Activated naive CD4-positive, alpha-beta T cell treated with anti-CD3 and anti-CD28 coated beads, Interleukin-2, amount 50 U/mL, for 24 hours (primary cell): ENCODE results near the gene WNT2B.

Source experiments
- H3K27ac Mint-ChIP-seq: one replicate; pipeline ENCODE4 v1.8.0; 2021; ENCODE audit warnings: mild to moderate bottlenecking, mixed read lengths
- H3K27me3 Mint-ChIP-seq: one replicate; pipeline ENCODE4 v1.8.0; 2021; ENCODE audit warnings: mixed read lengths
- H3K36me3 Mint-ChIP-seq: one replicate; pipeline ENCODE4 v1.8.0; 2021; ENCODE audit warnings: mixed read lengths
- H3K4me1 Mint-ChIP-seq: one replicate; pipeline ENCODE4 v1.8.0; 2021; ENCODE audit warnings: mixed read lengths
- H3K4me3 Mint-ChIP-seq: one replicate; pipeline ENCODE4 v1.8.0; 2021; ENCODE audit warnings: mild to moderate bottlenecking, mixed read lengths
- H3K9me3 Mint-ChIP-seq: one replicate; pipeline ENCODE4 v1.8.0; 2021; ENCODE audit warnings: mixed read lengths

Gene WNT2B

GRCh38 chr1:112563341-112563740 lies 54.6 kb downstream of the WNT2B start:
- no peaks in the 10 kb centered on the region for H3K4me1 Mint-ChIP-seq
- H3K9me3 Mint-ChIP-seq: no peaks in the 10 kb centered on the region
- no peaks in the 10 kb centered on the region for H3K27me3 Mint-ChIP-seq
- no peak overlapping the region for H3K27ac Mint-ChIP-seq
- H3K4me3 Mint-ChIP-seq: no peak overlapping the region
- H3K36me3 Mint-ChIP-seq: peaks cover 14% of the 10 kb centered on the region

GRCh38 chr1:112564081-112564480 lies 55.3 kb downstream of the WNT2B start:
- H3K27me3 Mint-ChIP-seq: no peaks in the 10 kb centered on the region
- H3K4me1 Mint-ChIP-seq: no peaks in the 10 kb centered on the region
- H3K36me3 Mint-ChIP-seq: peaks cover 14% of the 10 kb centered on the region
- no peaks in the 10 kb centered on the region for H3K9me3 Mint-ChIP-seq
- no peak overlapping the region for H3K27ac Mint-ChIP-seq
- no peak overlapping the region for H3K4me3 Mint-ChIP-seq

GRCh38 chr1:112565800-112566199 lies 57.0 kb downstream of the WNT2B start:
- Mint-ChIP-seq H3K4me3 (no peak overlapping the region), H3K36me3 (peaks cover 19% of the 10 kb centered on the region), H3K9me3 (no peaks in the 10 kb centered on the region), H3K27ac (no peak overlapping the region), H3K4me1 (no peaks in the 10 kb centered on the region), H3K27me3 (no peaks in the 10 kb centered on the region)

GRCh38 chr1:112575154-112575804 lies 66.5 kb downstream of the WNT2B start:
- no peak overlapping the region for H3K27ac Mint-ChIP-seq
- H3K27me3 Mint-ChIP-seq: no peaks in the 10 kb centered on the region
- H3K36me3 Mint-ChIP-seq: peaks cover 12% of the 10 kb centered on the region
- H3K4me3 Mint-ChIP-seq: no peak overlapping the region
- H3K4me1 Mint-ChIP-seq: no peaks in the 10 kb centered on the region
- H3K9me3 Mint-ChIP-seq: no peaks in the 10 kb centered on the region

- Mint-ChIP-seq H3K27ac (no peak overlapping the region), H3K27me3 (no peaks in the 10 kb centered on the region), H3K4me3 (no peak overlapping the region), H3K36me3 (peaks cover 12% of the 10 kb centered on the region), H3K9me3 (no peaks in the 10 kb centered on the region), H3K4me1 (no peaks in the 10 kb centered on the region)
Observed at GRCh38 chr1:112576240-112576639, 67.5 kb downstream of the WNT2B start.
